DND-41 (cell line): Measurements from ENCODE around the gene FBXO28.
"Not testable (repeated sequence)": the region's sequence is repeated elsewhere in the genome, so short reads cannot be mapped to it uniquely, and the experiment has no call there.

Experiments
- ATAC-seq: fragments of 200-7000 bp; cut with Tn5 transposase; 3 replicates; pipeline ENCODE4 v1.9.1; 2021; ENCODE audit warnings: low read depth; ENCODE audit not compliant: insufficient read depth
- DNase-seq: peaks from one replicate; pipeline ENCODE4 v3.0.0-alpha.2; 2020
- H2AFZ ChIP-seq: 2 replicates; pipeline ENCODE4 v1.6.0; 2012; ENCODE audit warnings: low read depth, low read length
- H3K27ac ChIP-seq: 2 replicates; pipeline ENCODE4 v1.5.1; 2012; ENCODE audit warnings: low read length, inconsistent platforms
- H3K27me3 ChIP-seq: fragments of 200-600 bp; sonication (generic); 2 replicates; pipeline ENCODE4 v1.6.0; 2012; ENCODE audit warnings: low read length, mild to moderate bottlenecking, inconsistent platforms; ENCODE audit not compliant: insufficient read depth, poor library complexity
- H3K36me3 ChIP-seq: 2 replicates; pipeline ENCODE4 v1.5.1; 2012; ENCODE audit warnings: low read length, inconsistent platforms; ENCODE audit not compliant: insufficient read depth
- H3K4me1 ChIP-seq: 2 replicates; pipeline ENCODE4 v1.5.1; 2012; ENCODE audit warnings: mild to moderate bottlenecking, low read length; ENCODE audit not compliant: insufficient read depth
- H3K4me2 ChIP-seq: 2 replicates; pipeline ENCODE4 v1.6.0; 2012; ENCODE audit warnings: mild to moderate bottlenecking, moderate library complexity, low read length, inconsistent platforms; ENCODE audit not compliant: insufficient read depth
- H3K4me3 ChIP-seq, 2 experiments: fragments of 200-600 bp in 1 of 2; shearing (Covaris generic) in 1 of 2; 2 replicates each; pipeline ENCODE4 v1.5.1; 2012 to 2016; ENCODE audit warnings: inconsistent platforms in 2 of 2, low read length in 2 of 2, mild to moderate bottlenecking in 2 of 2, low read depth in 1 of 2, moderate library complexity in 1 of 2
- H3K79me2 ChIP-seq: 2 replicates; pipeline ENCODE4 v1.6.0; 2012; ENCODE audit warnings: low read length, inconsistent platforms; ENCODE audit not compliant: insufficient read depth
- H3K9ac ChIP-seq: 2 replicates; pipeline ENCODE4 v1.6.0; 2012; ENCODE audit warnings: low read depth, mild to moderate bottlenecking, inconsistent platforms, low read length, moderate library complexity
- H3K9me3 ChIP-seq: 2 replicates; pipeline ENCODE4 v1.5.1; 2012; ENCODE audit warnings: low read length, moderate library complexity, mild to moderate bottlenecking, inconsistent platforms; ENCODE audit not compliant: insufficient read depth, severe bottlenecking
- H4K20me1 ChIP-seq: 2 replicates; pipeline ENCODE4 v1.6.0; 2012; ENCODE audit warnings: low read length; ENCODE audit not compliant: insufficient read depth
- CTCF ChIP-seq: IDR thresholded peaks from 2 replicates; pipeline ENCODE4 v1.5.1; 2012; ENCODE audit warnings: borderline replicate concordance, low read length, moderate library complexity, mild to moderate bottlenecking; ENCODE audit not compliant: poor library complexity, severe bottlenecking; ENCODE audit errors: extremely low read depth
- EZH2 ChIP-seq: IDR thresholded peaks from 3 replicates; pipeline ENCODE4 v1.6.1; 2012; ENCODE audit warnings: borderline replicate concordance, low read depth, mild to moderate bottlenecking, moderate library complexity, low read length, inconsistent platforms; ENCODE audit not compliant: severe bottlenecking

The FBXO28 gene

GRCh38 chr1:224069138-224069537 lies 44.8 kb upstream of the FBXO28 start:
- Histone ChIP-seq H3K27me3 (peaks cover 29% of the 10 kb centered on the region), H3K4me2 (no peak overlapping the region), H3K4me3 (no peak overlapping the region), H2AFZ (no peak overlapping the region), H3K27ac (no peak overlapping the region), H3K36me3 (no peaks in the 10 kb centered on the region), H3K9me3 (no peaks in the 10 kb centered on the region), H3K4me1 (no peaks in the 10 kb centered on the region), H3K79me2 (no peaks in the 10 kb centered on the region), H3K9ac (no peak overlapping the region), H4K20me1 (no peaks in the 10 kb centered on the region)
- no peak for DNase-seq
- no peak for ATAC-seq
- TF ChIP-seq CTCF (no peak), EZH2 (no peak)

- TF ChIP-seq CTCF, result no peak
- TF ChIP-seq EZH2, result no peak
- no peaks in the 10 kb centered on the region for H3K36me3 ChIP-seq
- no peak overlapping the region for H3K4me3 ChIP-seq
- no peaks in the 10 kb centered on the region for H3K4me1 ChIP-seq
- H4K20me1 ChIP-seq, result no peaks in the 10 kb centered on the region
- DNase-seq (no peak), ATAC-seq (no peak)
- no peak overlapping the region for H2AFZ ChIP-seq
- H3K4me2 ChIP-seq, result no peak overlapping the region
- no peaks in the 10 kb centered on the region for H3K9me3 ChIP-seq
- H3K27me3 ChIP-seq, result peaks cover 29% of the 10 kb centered on the region
- H3K27ac ChIP-seq, result no peak overlapping the region
- H3K79me2 ChIP-seq, result no peaks in the 10 kb centered on the region
- no peak overlapping the region for H3K9ac ChIP-seq
Measured at GRCh38 chr1:224070521-224070920, 43.4 kb upstream of the FBXO28 start.

- Histone ChIP-seq H3K4me3 (no peak overlapping the region), H3K27ac (no peak overlapping the region), H3K4me2 (no peak overlapping the region), H3K79me2 (no peaks in the 10 kb centered on the region), H4K20me1 (no peaks in the 10 kb centered on the region), H2AFZ (no peak overlapping the region), H3K27me3 (peaks cover 11% of the 10 kb centered on the region), H3K9me3 (no peaks in the 10 kb centered on the region), H3K9ac (no peak overlapping the region), H3K36me3 (no peaks in the 10 kb centered on the region), H3K4me1 (no peaks in the 10 kb centered on the region)
- TF ChIP-seq CTCF (no peak), EZH2 (no peak)
- ATAC-seq, result no peak
- DNase-seq, result no peak
Measured at GRCh38 chr1:224076407-224076806, 37.5 kb upstream of the FBXO28 start.

DNA sequence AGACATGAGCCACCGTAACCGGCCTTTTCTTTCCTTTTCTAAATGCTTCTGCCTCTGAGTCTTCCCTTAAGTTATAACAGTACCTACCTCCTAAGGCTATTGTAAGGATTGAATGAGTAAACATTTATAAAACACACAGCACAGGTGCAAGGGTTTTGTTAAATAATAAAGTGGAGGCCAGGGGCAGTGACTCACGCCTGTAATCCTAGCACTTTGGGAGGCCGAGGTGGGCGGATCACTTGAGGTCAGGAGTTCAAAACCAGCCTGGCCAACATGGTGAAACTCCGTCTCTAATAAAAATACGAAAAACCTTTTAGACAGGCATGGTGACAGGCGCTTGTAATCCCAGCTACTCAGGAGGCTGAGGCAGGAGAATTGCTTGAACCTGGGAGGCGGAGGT lies 34.3 kb upstream of the FBXO28 start:
- H2AFZ ChIP-seq, H3K79me2 ChIP-seq, H3K36me3 ChIP-seq, H3K27me3 ChIP-seq, H3K4me2 ChIP-seq, ATAC-seq, DNase-seq, H3K4me3 ChIP-seq, H3K9me3 ChIP-seq, H4K20me1 ChIP-seq, H3K4me1 ChIP-seq, H3K27ac ChIP-seq, H3K9ac ChIP-seq: not testable (repeated sequence)
